Measurements from ENCODE around the gene ZBTB20. TPM values are rescaled to one million over a fixed set of nuclear protein-coding genes. Genes with fewer than 3 reads are reported as not detected.
A peak's percentile ranks its signal among the peaks of the same experiment; 100 is the strongest.

Gene ZBTB20
- total RNA-seq, 1 donor from 2014 or later: 13.9 TPM

GRCh38 chr3:115089481-115089880, 57.6 kb downstream of the ZBTB20 start:
- DNase-seq (ENCODE audit: low read depth in 2 of 2): no peak

GRCh38 chr3:115087512-115087911, 59.6 kb downstream of the ZBTB20 start:
- DNase-seq (ENCODE audit: low read depth in 2 of 2): no peak

GRCh38 chr3:115086344-115086743, 60.7 kb downstream of the ZBTB20 start:
- DNase-seq (ENCODE audit: low read depth in 2 of 2): no peak

GRCh38 chr3:115085197-115085865, 61.8 kb downstream of the ZBTB20 start:
- peak in 1 of 2 donors; percentile 5 for DNase-seq (ENCODE audit: low read depth in 2 of 2)

- no peak for DNase-seq (ENCODE audit: low read depth in 2 of 2)
These were observed 62.4 kb downstream of the ZBTB20 start for GRCh38 chr3:115084686-115085085.

- DNase-seq (ENCODE audit: low read depth in 2 of 2): no peak
These were observed 64.8 kb downstream of the ZBTB20 start for GRCh38 chr3:115082260-115082659.

GRCh38 chr3:115081444-115081843, 65.6 kb downstream of the ZBTB20 start:
- DNase-seq (ENCODE audit: low read depth in 2 of 2): no peak

- DNase-seq (ENCODE audit: low read depth in 2 of 2): no peak
These were observed 69.4 kb downstream of the ZBTB20 start for GRCh38 chr3:115077501-115078250.

- DNase-seq (ENCODE audit: low read depth in 2 of 2): peak in 1 of 2 donors; percentile 5
These were observed 72.6 kb downstream of the ZBTB20 start for GRCh38 chr3:115074502-115074901.

GRCh38 chr3:115072265-115073021, 74.6 kb downstream of the ZBTB20 start:
- DNase-seq (ENCODE audit: low read depth in 2 of 2): peak; percentile 68 to 89

GRCh38 chr3:115071601-115072000, 75.5 kb downstream of the ZBTB20 start:
- DNase-seq (ENCODE audit: low read depth in 2 of 2): peak; percentile 30 to 90

- DNase-seq (ENCODE audit: low read depth in 2 of 2): peak in 1 of 2 donors; percentile 34
These were observed 75.9 kb downstream of the ZBTB20 start for GRCh38 chr3:115071166-115071565.

GRCh38 chr3:115068799-115069198, 78.3 kb downstream of the ZBTB20 start:
- DNase-seq (ENCODE audit: low read depth in 2 of 2): peak in 1 of 2 donors; percentile 41

- no peak for DNase-seq (ENCODE audit: low read depth in 2 of 2)
These were observed 84.6 kb downstream of the ZBTB20 start for GRCh38 chr3:115062412-115062956.

- DNase-seq (ENCODE audit: low read depth in 2 of 2): no peak
These were observed 85.1 kb downstream of the ZBTB20 start for GRCh38 chr3:115062009-115062408.

- no peak for DNase-seq (ENCODE audit: low read depth in 2 of 2)
These were observed 94.2 kb downstream of the ZBTB20 start for GRCh38 chr3:115052906-115053305.

GRCh38 chr3:115042351-115042750, 104.7 kb downstream of the ZBTB20 start:
- no peak for DNase-seq (ENCODE audit: low read depth in 2 of 2)

- DNase-seq (ENCODE audit: low read depth in 2 of 2): peak; percentile 66 to 67
These were observed 106.3 kb downstream of the ZBTB20 start for GRCh38 chr3:115040673-115041286.

- no peak for DNase-seq (ENCODE audit: low read depth in 2 of 2)
These were observed 106.8 kb downstream of the ZBTB20 start for GRCh38 chr3:115040246-115040645.

GRCh38 chr3:115038817-115039216, 108.3 kb downstream of the ZBTB20 start:
- DNase-seq (ENCODE audit: low read depth in 2 of 2): no peak

- no peak for DNase-seq (ENCODE audit: low read depth in 2 of 2)
These were observed 124.2 kb downstream of the ZBTB20 start for GRCh38 chr3:115022835-115023398.
